Measurements from ENCODE around the gene TMEM128.
"Not testable (repeated sequence)": the region's sequence is repeated elsewhere in the genome, so short reads cannot be mapped to it uniquely, and the experiment has no call there.

TMEM128 gene

DNA sequence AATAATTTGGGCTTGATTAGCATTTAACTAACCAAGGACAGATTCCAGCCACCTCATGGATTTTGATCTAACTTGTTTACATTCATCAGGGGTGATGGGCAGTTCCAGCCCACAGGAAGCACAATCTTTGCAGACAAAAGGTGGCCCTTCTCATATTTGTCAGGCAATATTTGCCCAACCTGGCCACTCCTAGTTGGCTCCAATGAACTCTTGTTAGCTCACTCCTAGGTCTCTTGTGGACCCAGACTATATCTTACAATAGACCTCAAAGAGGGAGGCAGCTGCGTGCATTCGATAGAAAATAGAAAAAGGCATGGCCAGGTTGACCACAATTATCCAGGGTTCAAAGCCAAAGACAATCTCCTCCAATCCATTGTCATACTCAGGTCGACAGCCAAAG lies 59.5 kb downstream of the TMEM128 start:
- DNase-seq (ENCODE audit: low read depth in 2 of 2), result not testable (repeated sequence)

All from stimulated activated CD8-positive, alpha-beta memory T cell treated with anti-CD3 and anti-CD28 coated beads, Interleukin-2, amount 100 ng/mL, for 48 hours (primary cell).